ENCODE data around the gene TAS2R9. TPM values are rescaled to one million over a fixed set of nuclear protein-coding genes. Genes with fewer than 3 reads are reported as not detected.

The TAS2R9 gene
- total RNA-seq, 1 donor from 2014 or later, result not detected

GRCh38 chr12:10847744-10848143 lies 37.8 kb upstream of the TAS2R9 start:
- Mint-ChIP-seq H3K27me3 (ENCODE audit: low read depth) (no peaks in the 10 kb centered on the region), H3K27ac (ENCODE audit: unreplicated experiment) (no peak overlapping the region), H3K4me3 (no peak overlapping the region), H3K36me3 (ENCODE audit: low read depth) (peaks cover 37% of the 10 kb centered on the region), H3K4me1 (peaks cover 4% of the 10 kb centered on the region), H3K9me3 (peaks cover 2% of the 10 kb centered on the region)
- TF ChIP-seq, protein P1, sequence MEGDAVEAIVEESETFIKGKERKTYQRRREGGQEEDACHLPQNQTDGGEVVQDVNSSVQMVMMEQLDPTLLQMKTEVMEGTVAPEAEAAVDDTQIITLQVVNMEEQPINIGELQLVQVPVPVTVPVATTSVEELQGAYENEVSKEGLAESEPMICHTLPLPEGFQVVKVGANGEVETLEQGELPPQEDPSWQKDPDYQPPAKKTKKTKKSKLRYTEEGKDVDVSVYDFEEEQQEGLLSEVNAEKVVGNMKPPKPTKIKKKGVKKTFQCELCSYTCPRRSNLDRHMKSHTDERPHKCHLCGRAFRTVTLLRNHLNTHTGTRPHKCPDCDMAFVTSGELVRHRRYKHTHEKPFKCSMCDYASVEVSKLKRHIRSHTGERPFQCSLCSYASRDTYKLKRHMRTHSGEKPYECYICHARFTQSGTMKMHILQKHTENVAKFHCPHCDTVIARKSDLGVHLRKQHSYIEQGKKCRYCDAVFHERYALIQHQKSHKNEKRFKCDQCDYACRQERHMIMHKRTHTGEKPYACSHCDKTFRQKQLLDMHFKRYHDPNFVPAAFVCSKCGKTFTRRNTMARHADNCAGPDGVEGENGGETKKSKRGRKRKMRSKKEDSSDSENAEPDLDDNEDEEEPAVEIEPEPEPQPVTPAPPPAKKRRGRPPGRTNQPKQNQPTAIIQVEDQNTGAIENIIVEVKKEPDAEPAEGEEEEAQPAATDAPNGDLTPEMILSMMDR (conservative IDR thresholded peaks at IDR 0.05), result no peak
- DNase-seq (ENCODE audit: low read depth, low spot score), result no peak

GRCh38 chr12:10842862-10843261 lies 32.9 kb upstream of the TAS2R9 start:
- H3K9me3 Mint-ChIP-seq, result peaks cover 2% of the 10 kb centered on the region
- no peaks in the 10 kb centered on the region for H3K27me3 Mint-ChIP-seq (ENCODE audit: low read depth)
- H3K4me1 Mint-ChIP-seq, result peaks cover 3% of the 10 kb centered on the region
- TF ChIP-seq, protein P1 (conservative IDR thresholded peaks at IDR 0.05), result no peak
- no peak overlapping the region for H3K27ac Mint-ChIP-seq (ENCODE audit: unreplicated experiment)
- H3K4me3 Mint-ChIP-seq, result no peak overlapping the region
- no peak for DNase-seq (ENCODE audit: low read depth, low spot score)
- H3K36me3 Mint-ChIP-seq (ENCODE audit: low read depth), result peaks cover 28% of the 10 kb centered on the region

DNA sequence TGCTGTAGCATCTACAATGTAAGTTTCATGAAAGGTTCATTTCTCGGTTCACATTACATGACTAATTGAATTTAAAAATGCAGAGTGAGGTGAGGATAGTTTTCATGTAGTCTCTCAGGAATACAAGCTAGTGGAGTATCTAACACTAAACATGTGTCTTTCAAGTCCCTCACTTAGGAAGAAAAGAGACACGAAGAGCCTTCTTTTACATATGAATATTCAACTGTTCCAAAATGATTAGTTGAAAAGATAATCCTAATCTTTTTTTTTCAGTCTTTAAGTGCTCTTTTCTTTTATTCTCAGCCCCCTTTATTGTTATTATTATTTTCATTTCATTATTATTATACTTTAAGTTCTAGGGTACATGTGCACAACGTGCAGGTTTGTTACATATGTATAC lies 28.5 kb upstream of the TAS2R9 start:
- Mint-ChIP-seq H3K36me3 (ENCODE audit: low read depth) (peaks cover 17% of the 10 kb centered on the region), H3K4me1 (no peaks in the 10 kb centered on the region), H3K4me3 (no peak overlapping the region), H3K27ac (ENCODE audit: unreplicated experiment) (no peak overlapping the region), H3K27me3 (ENCODE audit: low read depth) (no peaks in the 10 kb centered on the region), H3K9me3 (peaks cover 3% of the 10 kb centered on the region)
- TF ChIP-seq, protein P1 (conservative IDR thresholded peaks at IDR 0.05), result no peak
- no peak for DNase-seq (ENCODE audit: low read depth, low spot score)

- Mint-ChIP-seq H3K27me3 (ENCODE audit: low read depth) (no peaks in the 10 kb centered on the region), H3K36me3 (ENCODE audit: low read depth) (peaks cover 6% of the 10 kb centered on the region), H3K27ac (ENCODE audit: unreplicated experiment) (no peak overlapping the region), H3K4me3 (no peak overlapping the region), H3K9me3 (no peaks in the 10 kb centered on the region), H3K4me1 (no peaks in the 10 kb centered on the region)
- DNase-seq (ENCODE audit: low read depth, low spot score), result no peak
- TF ChIP-seq, protein P1 (conservative IDR thresholded peaks at IDR 0.05), result no peak
Measured at GRCh38 chr12:10829994-10830393, 20.0 kb upstream of the TAS2R9 start.

- Mint-ChIP-seq H3K9me3 (no peaks in the 10 kb centered on the region), H3K27me3 (ENCODE audit: low read depth) (no peaks in the 10 kb centered on the region), H3K36me3 (ENCODE audit: low read depth) (peaks cover 6% of the 10 kb centered on the region), H3K4me1 (no peaks in the 10 kb centered on the region), H3K27ac (ENCODE audit: unreplicated experiment) (no peak within 1 kb of the TSS), H3K4me3 (no peak within 1 kb of the TSS)
- no peak for DNase-seq (ENCODE audit: low read depth, low spot score)
- TF ChIP-seq, protein P1 (conservative IDR thresholded peaks at IDR 0.05), result no peak
Measured at GRCh38 chr12:10826258-10826657, 16.3 kb upstream of the TAS2R9 start, which contains the start of gene TAS2R10. Gene TAS2R10, minus strand, starts transcription at chr12:10826358. Its CDS starts 89 bp downstream, at chr12:10826269.

- no peak overlapping the region for H3K4me3 Mint-ChIP-seq
- no peak for DNase-seq (ENCODE audit: low read depth, low spot score)
- no peaks in the 10 kb centered on the region for H3K9me3 Mint-ChIP-seq
- no peaks in the 10 kb centered on the region for H3K4me1 Mint-ChIP-seq
- H3K27me3 Mint-ChIP-seq (ENCODE audit: low read depth), result no peaks in the 10 kb centered on the region
- H3K27ac Mint-ChIP-seq (ENCODE audit: unreplicated experiment), result no peak overlapping the region
- TF ChIP-seq, protein P1 (conservative IDR thresholded peaks at IDR 0.05), result no peak
- H3K36me3 Mint-ChIP-seq (ENCODE audit: low read depth), result no peaks in the 10 kb centered on the region
Measured at GRCh38 chr12:10824957-10825356, 15.0 kb upstream of the TAS2R9 start.
